Upper lobe of left lung (tissue), 4 donors: ENCODE data around the gene ZNF785.

ENCODE experiments used
- EP300 ChIP-seq, 4 donors: sonication (generic); formaldehyde crosslinking; IDR thresholded peaks; one replicate each; pipeline ENCODE4 v1.5.1; 2017; ENCODE audit warnings: antibody characterized with exemption in 4 of 4, control low read depth in 2 of 4
- POLR2A ChIP-seq, 4 donors: fragments of 450-650 bp; IDR thresholded peaks; one replicate each; pipeline ENCODE4 v1.5.1; 2016 to 2017; ENCODE audit warnings: antibody characterized with exemption in 4 of 4, mild to moderate bottlenecking in 2 of 4
- POLR2AphosphoS5 ChIP-seq, 2 donors: sonication (generic); formaldehyde crosslinking; IDR thresholded peaks; one replicate each; pipeline ENCODE4 v1.5.1; 2017; ENCODE audit warnings: antibody characterized with exemption in 2 of 2
- TF ChIP-seq, protein P1 (sequence below), 6 experiments: fragments of 450-650 bp in 4 of 6; fragments of 200-600 bp in 2 of 6; sonication (generic) in 2 of 6; IDR thresholded peaks; one replicate each; pipeline ENCODE4 v1.5.1; 2016 to 2019; ENCODE audit warnings: antibody characterized with exemption in 6 of 6

DNA sequence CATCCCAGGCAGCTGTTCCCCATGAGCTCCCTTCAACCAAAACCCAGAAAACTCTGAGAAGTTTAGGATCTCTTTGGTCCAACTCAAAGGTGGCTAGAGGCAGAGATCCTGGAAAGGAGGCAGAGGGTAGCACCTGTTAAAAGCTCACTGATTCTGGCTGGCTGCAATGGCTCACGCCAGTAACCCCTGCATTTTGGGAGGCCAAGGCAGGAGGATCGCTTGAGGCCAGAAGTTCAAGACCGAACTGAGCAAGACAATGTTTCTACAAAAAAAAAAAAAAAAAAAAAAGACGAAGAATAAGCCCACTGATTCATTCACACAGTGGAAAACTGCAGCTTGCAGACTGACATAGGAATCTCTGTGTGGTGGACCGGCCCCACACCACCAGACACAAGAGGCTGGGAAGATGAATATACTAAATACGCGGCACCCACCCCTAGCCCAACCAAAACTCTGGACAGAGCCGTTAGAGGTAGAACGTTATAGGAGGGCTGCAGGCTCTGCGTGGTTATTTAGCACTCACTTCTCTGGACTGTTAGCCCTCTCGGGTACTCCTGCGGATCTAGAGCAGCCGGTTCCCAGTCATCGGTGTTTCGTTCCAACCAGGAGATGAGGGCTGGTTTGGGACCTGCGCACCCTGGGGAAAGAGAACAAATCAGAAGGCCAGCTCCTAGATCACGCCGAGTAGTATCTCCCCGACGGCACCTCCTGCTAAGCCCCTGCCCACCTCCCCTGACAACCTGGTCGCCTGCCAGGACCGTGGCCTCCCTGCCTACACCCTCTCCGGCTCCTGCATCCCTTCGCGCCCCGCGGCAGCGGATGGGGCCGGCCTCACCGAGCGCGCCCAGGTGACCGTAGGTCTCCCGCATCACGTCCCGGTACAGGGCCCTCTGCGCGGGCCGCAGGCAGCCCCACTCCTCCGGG, 23.8 kb upstream of the ZNF785 start:
- TF ChIP-seq, protein P1, sequence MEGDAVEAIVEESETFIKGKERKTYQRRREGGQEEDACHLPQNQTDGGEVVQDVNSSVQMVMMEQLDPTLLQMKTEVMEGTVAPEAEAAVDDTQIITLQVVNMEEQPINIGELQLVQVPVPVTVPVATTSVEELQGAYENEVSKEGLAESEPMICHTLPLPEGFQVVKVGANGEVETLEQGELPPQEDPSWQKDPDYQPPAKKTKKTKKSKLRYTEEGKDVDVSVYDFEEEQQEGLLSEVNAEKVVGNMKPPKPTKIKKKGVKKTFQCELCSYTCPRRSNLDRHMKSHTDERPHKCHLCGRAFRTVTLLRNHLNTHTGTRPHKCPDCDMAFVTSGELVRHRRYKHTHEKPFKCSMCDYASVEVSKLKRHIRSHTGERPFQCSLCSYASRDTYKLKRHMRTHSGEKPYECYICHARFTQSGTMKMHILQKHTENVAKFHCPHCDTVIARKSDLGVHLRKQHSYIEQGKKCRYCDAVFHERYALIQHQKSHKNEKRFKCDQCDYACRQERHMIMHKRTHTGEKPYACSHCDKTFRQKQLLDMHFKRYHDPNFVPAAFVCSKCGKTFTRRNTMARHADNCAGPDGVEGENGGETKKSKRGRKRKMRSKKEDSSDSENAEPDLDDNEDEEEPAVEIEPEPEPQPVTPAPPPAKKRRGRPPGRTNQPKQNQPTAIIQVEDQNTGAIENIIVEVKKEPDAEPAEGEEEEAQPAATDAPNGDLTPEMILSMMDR (IDR thresholded peaks at IDR 0.05), result peak in 2 of 6 experiments; percentile 2 to 19
- no peak for TF ChIP-seq POLR2A (IDR thresholded peaks at IDR 0.05)
- no peak for TF ChIP-seq EP300 (IDR thresholded peaks at IDR 0.05)
- TF ChIP-seq POLR2AphosphoS5 (IDR thresholded peaks at IDR 0.05), result no peak
